ENCODE measurements around the gene HBM. TPM values are rescaled to one million over a fixed set of nuclear protein-coding genes. Genes with fewer than 3 reads are reported as not detected.

The HBM gene
- total and polyA plus RNA-seq, 10 of the 15 experiments (the other 5 are each of a cell fraction or from before 2014, with no cell fraction given) = 0.23 TPM; not detected in 9

DNA sequence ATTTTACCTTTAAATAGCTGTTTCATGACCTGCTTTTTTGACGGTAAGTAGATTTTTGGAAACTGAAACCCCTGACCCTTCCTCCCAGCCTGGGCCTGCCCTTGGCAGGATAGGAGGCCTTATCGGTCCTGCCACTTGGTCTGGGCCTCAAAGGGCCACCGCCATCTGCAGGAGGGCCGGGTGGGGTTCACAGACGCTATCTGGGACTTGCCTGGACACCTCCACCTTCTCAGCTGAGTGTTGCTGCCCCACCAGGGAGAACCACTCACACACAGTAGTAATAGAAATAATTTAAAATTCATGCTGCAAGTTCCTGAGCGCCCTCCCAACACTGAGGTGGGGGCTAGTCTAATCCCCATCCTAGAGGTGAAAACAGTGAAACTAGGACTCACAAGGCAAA is 22.7 kb upstream of the HBM start:
- H3K27me3 ChIP-seq (replicated peaks in 1 of 2; ENCODE audit: control insufficient read depth in 2 of 2, insufficient read depth in 2 of 2, low read length in 1 of 2) = no peaks in the 10 kb centered on the region
- WGBS (ENCODE audit: insufficient coverage, insufficient replicate concordance, low lambda C conversion rate, missing lambda C conversion rate) = 32% methylated on average over 6 of the region's 6 CpGs
- CTCF ChIA-PET = interaction anchor here (0.9 to 1.3 kb wide), 2 partner anchors 18 to 36 kb away, joined by 3 to 4 read pairs; no protein-coding TSS in a partner anchor
- no TSS peak for BruUV-seq (replicated peaks)
- no peaks in the 10 kb centered on the region for H3K36me3 ChIP-seq (ENCODE audit: control insufficient read depth in 2 of 2, insufficient read depth in 2 of 2, low read length in 1 of 2)
- no peak overlapping the region for H3K4me2 ChIP-seq (ENCODE audit: control insufficient read depth, insufficient read depth)
- no peak overlapping the region for H2AFZ ChIP-seq (ENCODE audit: control insufficient read depth, low read depth, low read length)
- no peaks in the 10 kb centered on the region for H3K4me1 ChIP-seq (ENCODE audit: control insufficient read depth, insufficient read depth, low read length)
- SMC1A ChIA-PET (ENCODE audit: uncharacterized antibody, unreplicated experiment) = no interaction called here
- RAD21 ChIA-PET (ENCODE audit: unreplicated experiment) = no interaction called here
- no peaks in the 10 kb centered on the region for H3K9me3 ChIP-seq (replicated peaks; ENCODE audit: control insufficient read depth, insufficient read depth, low read length)
- no peak overlapping the region for H3K9ac ChIP-seq (ENCODE audit: control insufficient read depth, insufficient read depth, low read length)
- no peaks in the 10 kb centered on the region for H4K20me1 ChIP-seq (ENCODE audit: control insufficient read depth, insufficient read depth)
- in situ Hi-C loops (cut with MboI) = no loop called here
- H3K4me3 ChIP-seq = no peak overlapping the region
- POLR2A ChIA-PET = no interaction called here
- H3K27ac ChIP-seq (ENCODE audit: control insufficient read depth, insufficient read depth) = no peak overlapping the region
- no peak for DNase-seq (ENCODE audit: low read depth, low spot score)
- ATAC-seq = no peak
- FAIRE-seq = no peak
- intact Hi-C loops (cut with micrococcal nuclease; ENCODE audit: unreplicated experiment) = no loop called here
- H3K79me2 ChIP-seq (ENCODE audit: control insufficient read depth, insufficient read depth, low read length) = no peaks in the 10 kb centered on the region; the same call in 1 of the 2 replicates
- TF ChIP-seq HDGF (IDR thresholded peaks at IDR 0.05) (no peak), NFXL1 (IDR thresholded peaks at IDR 0.05; ENCODE audit: borderline replicate concordance) (no peak), NR2F1 (conservative IDR thresholded peaks at IDR 0.05) (no peak), RELB (IDR thresholded peaks at IDR 0.05; ENCODE audit: low read depth) (no peak), TCF3 (IDR thresholded peaks at IDR 0.05; ENCODE audit: borderline replicate concordance, insufficient read depth, low read depth, low read length) (no peak), SIN3A (IDR thresholded peaks at IDR 0.05; ENCODE audit: low read depth, low read length) (no peak), MXI1 (IDR thresholded peaks at IDR 0.05; ENCODE audit: low read depth, low read length) (no peak), NKRF (conservative IDR thresholded peaks at IDR 0.05) (no peak), USF1 (IDR thresholded peaks at IDR 0.05; ENCODE audit: borderline replicate concordance, extremely low read length, insufficient read depth, low read depth, low read length) (no peak), LARP7 (IDR thresholded peaks at IDR 0.05) (no peak), RELA (IDR thresholded peaks at IDR 0.05; ENCODE audit: borderline replicate concordance, partially characterized antibody) (no peak), SP1 (IDR thresholded peaks at IDR 0.05; ENCODE audit: low read depth, low read length) (no peak), CBX5 (IDR thresholded peaks at IDR 0.05; ENCODE audit: low read depth) (no peak), EZH2 (IDR thresholded peaks at IDR 0.05; ENCODE audit: borderline replicate concordance, control insufficient read depth, low read depth, low read length) (no peak)
- TF ChIP-seq, protein P1, sequence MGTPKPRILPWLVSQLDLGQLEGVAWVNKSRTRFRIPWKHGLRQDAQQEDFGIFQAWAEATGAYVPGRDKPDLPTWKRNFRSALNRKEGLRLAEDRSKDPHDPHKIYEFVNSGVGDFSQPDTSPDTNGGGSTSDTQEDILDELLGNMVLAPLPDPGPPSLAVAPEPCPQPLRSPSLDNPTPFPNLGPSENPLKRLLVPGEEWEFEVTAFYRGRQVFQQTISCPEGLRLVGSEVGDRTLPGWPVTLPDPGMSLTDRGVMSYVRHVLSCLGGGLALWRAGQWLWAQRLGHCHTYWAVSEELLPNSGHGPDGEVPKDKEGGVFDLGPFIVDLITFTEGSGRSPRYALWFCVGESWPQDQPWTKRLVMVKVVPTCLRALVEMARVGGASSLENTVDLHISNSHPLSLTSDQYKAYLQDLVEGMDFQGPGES (IDR thresholded peaks at IDR 0.05) = no peak
- TF ChIP-seq, protein P2, sequence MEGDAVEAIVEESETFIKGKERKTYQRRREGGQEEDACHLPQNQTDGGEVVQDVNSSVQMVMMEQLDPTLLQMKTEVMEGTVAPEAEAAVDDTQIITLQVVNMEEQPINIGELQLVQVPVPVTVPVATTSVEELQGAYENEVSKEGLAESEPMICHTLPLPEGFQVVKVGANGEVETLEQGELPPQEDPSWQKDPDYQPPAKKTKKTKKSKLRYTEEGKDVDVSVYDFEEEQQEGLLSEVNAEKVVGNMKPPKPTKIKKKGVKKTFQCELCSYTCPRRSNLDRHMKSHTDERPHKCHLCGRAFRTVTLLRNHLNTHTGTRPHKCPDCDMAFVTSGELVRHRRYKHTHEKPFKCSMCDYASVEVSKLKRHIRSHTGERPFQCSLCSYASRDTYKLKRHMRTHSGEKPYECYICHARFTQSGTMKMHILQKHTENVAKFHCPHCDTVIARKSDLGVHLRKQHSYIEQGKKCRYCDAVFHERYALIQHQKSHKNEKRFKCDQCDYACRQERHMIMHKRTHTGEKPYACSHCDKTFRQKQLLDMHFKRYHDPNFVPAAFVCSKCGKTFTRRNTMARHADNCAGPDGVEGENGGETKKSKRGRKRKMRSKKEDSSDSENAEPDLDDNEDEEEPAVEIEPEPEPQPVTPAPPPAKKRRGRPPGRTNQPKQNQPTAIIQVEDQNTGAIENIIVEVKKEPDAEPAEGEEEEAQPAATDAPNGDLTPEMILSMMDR (IDR thresholded peaks at IDR 0.05 in 2 of 3, conservative IDR thresholded peaks at IDR 0.05 in 1 of 3; ENCODE audit: control insufficient read depth in 2 of 3, extremely low read depth in 1 of 3, insufficient read depth in 1 of 3, low read depth in 3 of 3, low read length in 3 of 3) = no peak

Data from GM12878 (cell line).